Stimulated activated CD8-positive, alpha-beta memory T cell treated with anti-CD3 and anti-CD28 coated beads, Interleukin-7, amount 100 ng/mL, for 4 hours (primary cell): ENCODE data around the gene METTL9.
"Not testable (repeated sequence)": the region's sequence is repeated elsewhere in the genome, so short reads cannot be mapped to it uniquely, and the experiment has no call there.

ENCODE experiments used
- DNase-seq, 2 donors: peaks; one replicate each; pipeline ENCODE4 v3.0.0-alpha.2; 2020; ENCODE audit warnings: low read depth in 2 of 2

Gene METTL9

GRCh38 chr16:21663889-21664647 lies 64.7 kb downstream of the METTL9 start, which contains the start of gene OTOA:
OTOA (plus strand) TSS chr16:21663968; CDS start chr16:21678515, 14,547 bp downstream.
- DNase-seq: peak in 1 of 2 donors; percentile 11

GRCh38 chr16:21664801-21665492 lies 65.6 kb downstream of the METTL9 start:
- DNase-seq: no peak

- no peak for DNase-seq
Observed at GRCh38 chr16:21666772-21667171, 67.4 kb downstream of the METTL9 start.

- no peak for DNase-seq
Observed at GRCh38 chr16:21667575-21667974, 68.2 kb downstream of the METTL9 start.

- no peak for DNase-seq
Observed at GRCh38 chr16:21673469-21673868, 74.1 kb downstream of the METTL9 start.

GRCh38 chr16:21674456-21674855 lies 75.1 kb downstream of the METTL9 start:
- DNase-seq: not testable (repeated sequence)

- not testable (repeated sequence) for DNase-seq
Observed at GRCh38 chr16:21680714-21681113, 81.3 kb downstream of the METTL9 start.

GRCh38 chr16:21683184-21683583 lies 83.8 kb downstream of the METTL9 start:
- DNase-seq: no peak

- DNase-seq: no peak
Observed at GRCh38 chr16:21684199-21684598, 84.8 kb downstream of the METTL9 start.

- DNase-seq: no peak
Observed at GRCh38 chr16:21685034-21685455, 85.7 kb downstream of the METTL9 start.

- no peak for DNase-seq
Observed at GRCh38 chr16:21689107-21689506, 89.7 kb downstream of the METTL9 start.

- not testable (repeated sequence) for DNase-seq
Observed at GRCh38 chr16:21690967-21691366, 91.6 kb downstream of the METTL9 start.

GRCh38 chr16:21694609-21695008 lies 95.2 kb downstream of the METTL9 start:
- no peak for DNase-seq

- DNase-seq: no peak
Observed at GRCh38 chr16:21697032-21697431, 97.7 kb downstream of the METTL9 start.

GRCh38 chr16:21698169-21699032 lies 99.0 kb downstream of the METTL9 start:
- no peak for DNase-seq

GRCh38 chr16:21701271-21701670 lies 101.9 kb downstream of the METTL9 start:
- DNase-seq: no peak

- no peak for DNase-seq
Observed at GRCh38 chr16:21702276-21702675, 102.9 kb downstream of the METTL9 start.

GRCh38 chr16:21703156-21703555 lies 103.8 kb downstream of the METTL9 start:
- no peak for DNase-seq

- DNase-seq: no peak
Observed at GRCh38 chr16:21703589-21704174, 104.3 kb downstream of the METTL9 start.

GRCh38 chr16:21704266-21704665 lies 104.9 kb downstream of the METTL9 start:
- no peak for DNase-seq

- DNase-seq: no peak
Observed at GRCh38 chr16:21704733-21705132, 105.4 kb downstream of the METTL9 start.
